Skeletal muscle satellite cell (primary cell): ENCODE results near the gene SLC6A16. TPM values are rescaled to one million over a fixed set of nuclear protein-coding genes. Genes with fewer than 3 reads are reported as not detected.

Experiments used
- H3K27me3 ChIP-seq: 2 replicates; pipeline ENCODE4 v1.7.0; 2013; ENCODE audit warnings: low read length; ENCODE audit not compliant: control insufficient read depth, insufficient read depth
- H3K36me3 ChIP-seq: 2 replicates; pipeline ENCODE4 v1.7.0; 2013; ENCODE audit warnings: mild to moderate bottlenecking, control low read depth, low read length; ENCODE audit not compliant: insufficient read depth
- H3K4me1 ChIP-seq: 2 replicates; pipeline ENCODE4 v1.7.0; 2013; ENCODE audit warnings: low read length; ENCODE audit not compliant: control insufficient read depth, insufficient read depth
- H3K4me2 ChIP-seq: 2 replicates; pipeline ENCODE4 v1.7.0; 2013; ENCODE audit warnings: mild to moderate bottlenecking, low read length
- H3K4me3 ChIP-seq: 2 replicates; pipeline ENCODE4 v1.7.0; 2013; ENCODE audit warnings: low read length
- H3K9ac ChIP-seq: 2 replicates; pipeline ENCODE4 v1.7.0; 2013; ENCODE audit warnings: mild to moderate bottlenecking, low read depth, low read length, moderate library complexity
- H3K9me3 ChIP-seq: replicated peaks from 2 replicates; pipeline ENCODE4 v1.7.0; 2013; ENCODE audit warnings: mild to moderate bottlenecking, control low read depth, low read length
- small RNA-seq: library from RNA; depleted of rRNA; stranded (forward); fragments of <200 nt; gene quantifications from one replicate; pipeline ENCODE3, GENCODE V24; 2012

Gene SLC6A16

GRCh38 chr19:49244256-49244655 is 80.7 kb downstream of the SLC6A16 start:
- Histone ChIP-seq H3K36me3 (no peaks in the 10 kb centered on the region), H3K4me2 (no peak overlapping the region), H3K9me3 (no peaks in the 10 kb centered on the region), H3K4me3 (no peak overlapping the region), H3K9ac (no peak overlapping the region), H3K4me1 (no peaks in the 10 kb centered on the region), H3K27me3 (peaks cover 10% of the 10 kb centered on the region)

GRCh38 chr19:49243726-49244125 is 81.3 kb downstream of the SLC6A16 start:
- Histone ChIP-seq H3K36me3 (no peaks in the 10 kb centered on the region), H3K4me2 (no peak overlapping the region), H3K27me3 (peaks cover 10% of the 10 kb centered on the region), H3K4me3 (no peak overlapping the region), H3K4me1 (no peaks in the 10 kb centered on the region), H3K9ac (no peak overlapping the region), H3K9me3 (no peaks in the 10 kb centered on the region)

GRCh38 chr19:49243129-49243528 is 81.9 kb downstream of the SLC6A16 start:
- Histone ChIP-seq H3K9me3 (no peaks in the 10 kb centered on the region), H3K4me2 (no peak overlapping the region), H3K9ac (no peak overlapping the region), H3K27me3 (peaks cover 8% of the 10 kb centered on the region), H3K4me1 (no peaks in the 10 kb centered on the region), H3K4me3 (no peak overlapping the region), H3K36me3 (no peaks in the 10 kb centered on the region)

GRCh38 chr19:49241769-49242168 is 83.2 kb downstream of the SLC6A16 start:
- Histone ChIP-seq H3K4me2 (no peak overlapping the region), H3K4me1 (no peaks in the 10 kb centered on the region), H3K9ac (no peak overlapping the region), H3K9me3 (no peaks in the 10 kb centered on the region), H3K27me3 (peaks cover 4% of the 10 kb centered on the region), H3K36me3 (no peaks in the 10 kb centered on the region), H3K4me3 (no peak overlapping the region)

Small RNA genes lying within 50 kb of the gene (small RNA-seq; reads per million reads assigned to genes)
- not detected for gene MIR4324
